ENCODE measurements around the gene SLC7A14.

Gene SLC7A14

DNA sequence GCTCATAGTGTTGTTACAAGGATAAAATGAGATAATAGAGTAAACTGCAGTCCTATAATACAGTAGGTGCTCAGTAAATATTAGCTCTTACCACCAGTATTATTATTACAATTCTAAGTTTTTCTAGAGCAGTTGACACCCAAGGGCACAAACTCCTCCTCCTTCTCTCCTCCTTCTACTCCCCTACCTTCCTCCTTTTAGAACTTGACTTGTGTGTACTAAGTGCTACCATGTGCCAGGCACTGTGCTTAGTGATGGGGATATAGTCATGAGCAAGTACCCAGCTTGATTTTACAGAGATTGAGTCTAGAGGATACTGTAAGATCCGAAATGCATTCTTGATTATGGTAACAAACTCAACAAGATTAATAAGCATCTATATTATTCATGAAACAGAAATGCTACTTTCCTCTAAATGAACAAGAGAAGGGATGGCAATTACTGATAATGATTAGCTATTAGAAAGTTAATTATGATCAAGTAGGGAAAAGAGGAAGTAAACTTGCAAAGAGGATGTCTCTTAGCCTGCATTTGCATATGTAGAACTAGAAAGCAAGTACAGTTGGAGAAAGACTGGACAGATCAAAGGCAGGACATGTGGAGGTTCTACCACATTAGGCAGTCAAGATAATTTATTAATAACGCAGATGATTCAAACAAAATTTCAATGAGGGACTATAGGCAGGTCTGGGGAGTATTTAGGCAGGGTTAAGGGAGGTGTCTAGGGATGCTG, 94.9 kb downstream of the SLC7A14 start:
- TF ChIP-seq ZNF70 (CRISPR knock-in tag; IDR thresholded peaks at IDR 0.05) (no peak), TOX (CRISPR knock-in tag; IDR thresholded peaks at IDR 0.05; ENCODE audit: borderline replicate concordance) (no peak), ESRRG (CRISPR knock-in tag; IDR thresholded peaks at IDR 0.05) (no peak), ZNF8 (CRISPR knock-in tag; IDR thresholded peaks at IDR 0.05) (no peak), ZC3H10 (CRISPR knock-in tag; IDR thresholded peaks at IDR 0.05) (no peak)
- TF ChIP-seq, protein P1, sequence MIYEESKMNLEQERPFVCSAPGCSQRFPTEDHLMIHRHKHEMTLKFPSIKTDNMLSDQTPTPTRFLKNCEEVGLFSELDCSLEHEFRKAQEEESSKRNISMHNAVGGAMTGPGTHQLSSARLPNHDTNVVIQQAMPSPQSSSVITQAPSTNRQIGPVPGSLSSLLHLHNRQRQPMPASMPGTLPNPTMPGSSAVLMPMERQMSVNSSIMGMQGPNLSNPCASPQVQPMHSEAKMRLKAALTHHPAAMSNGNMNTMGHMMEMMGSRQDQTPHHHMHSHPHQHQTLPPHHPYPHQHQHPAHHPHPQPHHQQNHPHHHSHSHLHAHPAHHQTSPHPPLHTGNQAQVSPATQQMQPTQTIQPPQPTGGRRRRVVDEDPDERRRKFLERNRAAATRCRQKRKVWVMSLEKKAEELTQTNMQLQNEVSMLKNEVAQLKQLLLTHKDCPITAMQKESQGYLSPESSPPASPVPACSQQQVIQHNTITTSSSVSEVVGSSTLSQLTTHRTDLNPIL (CRISPR knock-in tag; IDR thresholded peaks at IDR 0.05; ENCODE audit: low read depth) = no peak
- no peak for ATAC-seq

DNA sequence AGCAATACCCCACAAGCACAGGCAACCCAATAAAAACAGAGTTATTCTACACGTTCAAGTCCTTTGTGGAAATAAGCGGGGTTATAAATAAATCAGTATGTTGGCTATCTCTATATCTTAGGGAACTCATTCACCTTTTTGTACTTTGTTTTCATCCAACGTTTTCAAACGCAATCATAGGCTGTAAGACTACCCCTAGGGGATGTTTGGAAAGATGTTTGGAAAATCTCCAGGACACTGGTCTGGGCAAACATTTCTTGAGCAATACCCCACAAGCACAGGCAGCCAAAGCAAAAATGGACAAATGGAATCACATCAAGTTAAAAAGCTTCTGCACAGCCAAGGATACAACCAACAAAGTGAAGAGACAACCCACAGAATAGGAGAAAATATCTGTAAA, 97.1 kb downstream of the SLC7A14 start:
- TF ChIP-seq BACH2 (CRISPR knock-in tag; IDR thresholded peaks at IDR 0.05; ENCODE audit: borderline replicate concordance) (no peak), ZNF565 (CRISPR knock-in tag; conservative IDR thresholded peaks at IDR 0.05; ENCODE audit: low read depth) (no peak), ARNTL (CRISPR knock-in tag; IDR thresholded peaks at IDR 0.05; ENCODE audit: borderline replicate concordance, low read depth) (no peak), TCF4 (CRISPR knock-in tag; IDR thresholded peaks at IDR 0.05; ENCODE audit: borderline replicate concordance) (no peak), SNAI2 (CRISPR knock-in tag; IDR thresholded peaks at IDR 0.05) (no peak), PPARA (CRISPR knock-in tag; IDR thresholded peaks at IDR 0.05; ENCODE audit: borderline replicate concordance) (no peak), TOX (CRISPR knock-in tag; IDR thresholded peaks at IDR 0.05; ENCODE audit: borderline replicate concordance) (no peak), ZNF8 (CRISPR knock-in tag; IDR thresholded peaks at IDR 0.05) (no peak), CSDC2 (CRISPR knock-in tag; IDR thresholded peaks at IDR 0.05) (no peak), GLIS3 (CRISPR knock-in tag; IDR thresholded peaks at IDR 0.05) (no peak), ZC3H10 (CRISPR knock-in tag; IDR thresholded peaks at IDR 0.05) (no peak), OSR1 (CRISPR knock-in tag; IDR thresholded peaks at IDR 0.05) (no peak), RARB (CRISPR knock-in tag; IDR thresholded peaks at IDR 0.05) (no peak), ZFP3 (CRISPR knock-in tag; IDR thresholded peaks at IDR 0.05) (no peak), ZFP30 (CRISPR knock-in tag; IDR thresholded peaks at IDR 0.05) (no peak), ESRRG (CRISPR knock-in tag; IDR thresholded peaks at IDR 0.05) (no peak)
- TF ChIP-seq, protein P2, sequence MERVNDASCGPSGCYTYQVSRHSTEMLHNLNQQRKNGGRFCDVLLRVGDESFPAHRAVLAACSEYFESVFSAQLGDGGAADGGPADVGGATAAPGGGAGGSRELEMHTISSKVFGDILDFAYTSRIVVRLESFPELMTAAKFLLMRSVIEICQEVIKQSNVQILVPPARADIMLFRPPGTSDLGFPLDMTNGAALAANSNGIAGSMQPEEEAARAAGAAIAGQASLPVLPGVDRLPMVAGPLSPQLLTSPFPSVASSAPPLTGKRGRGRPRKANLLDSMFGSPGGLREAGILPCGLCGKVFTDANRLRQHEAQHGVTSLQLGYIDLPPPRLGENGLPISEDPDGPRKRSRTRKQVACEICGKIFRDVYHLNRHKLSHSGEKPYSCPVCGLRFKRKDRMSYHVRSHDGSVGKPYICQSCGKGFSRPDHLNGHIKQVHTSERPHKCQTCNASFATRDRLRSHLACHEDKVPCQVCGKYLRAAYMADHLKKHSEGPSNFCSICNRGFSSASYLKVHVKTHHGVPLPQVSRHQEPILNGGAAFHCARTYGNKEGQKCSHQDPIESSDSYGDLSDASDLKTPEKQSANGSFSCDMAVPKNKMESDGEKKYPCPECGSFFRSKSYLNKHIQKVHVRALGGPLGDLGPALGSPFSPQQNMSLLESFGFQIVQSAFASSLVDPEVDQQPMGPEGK (CRISPR knock-in tag; IDR thresholded peaks at IDR 0.05; ENCODE audit: borderline replicate concordance) = no peak
- TF ChIP-seq, protein P3, sequence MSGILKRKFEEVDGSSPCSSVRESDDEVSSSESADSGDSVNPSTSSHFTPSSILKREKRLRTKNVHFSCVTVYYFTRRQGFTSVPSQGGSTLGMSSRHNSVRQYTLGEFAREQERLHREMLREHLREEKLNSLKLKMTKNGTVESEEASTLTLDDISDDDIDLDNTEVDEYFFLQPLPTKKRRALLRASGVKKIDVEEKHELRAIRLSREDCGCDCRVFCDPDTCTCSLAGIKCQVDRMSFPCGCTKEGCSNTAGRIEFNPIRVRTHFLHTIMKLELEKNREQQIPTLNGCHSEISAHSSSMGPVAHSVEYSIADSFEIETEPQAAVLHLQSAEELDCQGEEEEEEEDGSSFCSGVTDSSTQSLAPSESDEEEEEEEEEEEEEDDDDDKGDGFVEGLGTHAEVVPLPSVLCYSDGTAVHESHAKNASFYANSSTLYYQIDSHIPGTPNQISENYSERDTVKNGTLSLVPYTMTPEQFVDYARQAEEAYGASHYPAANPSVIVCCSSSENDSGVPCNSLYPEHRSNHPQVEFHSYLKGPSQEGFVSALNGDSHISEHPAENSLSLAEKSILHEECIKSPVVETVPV (CRISPR knock-in tag; IDR thresholded peaks at IDR 0.05) = no peak
- TF ChIP-seq, protein P4, sequence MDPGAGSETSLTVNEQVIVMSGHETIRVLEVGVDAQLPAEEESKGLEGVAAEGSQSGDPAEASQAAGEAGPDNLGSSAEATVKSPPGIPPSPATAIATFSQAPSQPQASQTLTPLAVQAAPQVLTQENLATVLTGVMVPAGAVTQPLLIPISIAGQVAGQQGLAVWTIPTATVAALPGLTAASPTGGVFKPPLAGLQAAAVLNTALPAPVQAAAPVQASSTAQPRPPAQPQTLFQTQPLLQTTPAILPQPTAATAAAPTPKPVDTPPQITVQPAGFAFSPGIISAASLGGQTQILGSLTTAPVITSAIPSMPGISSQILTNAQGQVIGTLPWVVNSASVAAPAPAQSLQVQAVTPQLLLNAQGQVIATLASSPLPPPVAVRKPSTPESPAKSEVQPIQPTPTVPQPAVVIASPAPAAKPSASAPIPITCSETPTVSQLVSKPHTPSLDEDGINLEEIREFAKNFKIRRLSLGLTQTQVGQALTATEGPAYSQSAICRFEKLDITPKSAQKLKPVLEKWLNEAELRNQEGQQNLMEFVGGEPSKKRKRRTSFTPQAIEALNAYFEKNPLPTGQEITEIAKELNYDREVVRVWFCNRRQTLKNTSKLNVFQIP (CRISPR knock-in tag; IDR thresholded peaks at IDR 0.05; ENCODE audit: borderline replicate concordance, low read depth) = no peak
- TF ChIP-seq, protein P1 (CRISPR knock-in tag; IDR thresholded peaks at IDR 0.05; ENCODE audit: low read depth) = no peak
- ATAC-seq = no peak

DNA sequence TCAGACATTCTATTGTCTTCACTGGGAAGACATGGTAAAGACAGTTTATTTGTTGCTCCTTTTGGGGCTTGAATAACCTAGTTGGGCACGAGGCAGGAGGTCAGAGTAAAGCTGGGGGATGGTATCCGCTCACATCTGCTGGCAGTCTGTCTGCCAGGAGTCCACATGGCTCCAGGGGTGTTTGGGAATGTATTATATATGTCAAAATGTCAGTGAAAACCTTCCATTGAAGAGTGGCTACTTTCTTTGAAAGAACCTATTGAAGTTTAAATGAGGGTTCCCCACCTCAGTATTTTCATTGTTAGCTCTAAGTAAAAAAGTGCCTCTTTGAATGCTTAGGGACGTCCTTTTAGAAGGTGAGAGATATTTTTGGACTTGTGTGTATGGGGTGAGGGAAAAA, 98.8 kb downstream of the SLC7A14 start:
- no peak for ATAC-seq
- TF ChIP-seq ESRRG (CRISPR knock-in tag; IDR thresholded peaks at IDR 0.05) (no peak), RARB (CRISPR knock-in tag; IDR thresholded peaks at IDR 0.05) (no peak), BACH2 (CRISPR knock-in tag; IDR thresholded peaks at IDR 0.05; ENCODE audit: borderline replicate concordance) (no peak), ZNF8 (CRISPR knock-in tag; IDR thresholded peaks at IDR 0.05) (no peak), ZC3H10 (CRISPR knock-in tag; IDR thresholded peaks at IDR 0.05) (no peak), ZNF70 (CRISPR knock-in tag; IDR thresholded peaks at IDR 0.05) (no peak), ZNF565 (CRISPR knock-in tag; conservative IDR thresholded peaks at IDR 0.05; ENCODE audit: low read depth) (no peak), TCF4 (CRISPR knock-in tag; IDR thresholded peaks at IDR 0.05; ENCODE audit: borderline replicate concordance) (no peak), PPARA (CRISPR knock-in tag; IDR thresholded peaks at IDR 0.05; ENCODE audit: borderline replicate concordance) (no peak), ISL1 (CRISPR knock-in tag; IDR thresholded peaks at IDR 0.05) (no peak), OSR1 (CRISPR knock-in tag; IDR thresholded peaks at IDR 0.05) (no peak)
- TF ChIP-seq, protein P1 (CRISPR knock-in tag; IDR thresholded peaks at IDR 0.05; ENCODE audit: low read depth) = no peak
- TF ChIP-seq, protein P4 (CRISPR knock-in tag; IDR thresholded peaks at IDR 0.05; ENCODE audit: borderline replicate concordance, low read depth) = no peak

Data from SK-N-SH treated with all-trans-retinoic acid at 6 μM for 48 hours (cell line).